SK-N-MC (cell line): ENCODE results near the gene DDX18.

Experiments
- DNase-seq: peaks from one replicate; pipeline ENCODE4 v3.0.0-alpha.2; 2011; ENCODE audit warnings: low read depth, low spot score
- H3K27ac ChIP-seq: fragments of 200-600 bp; sonication (generic); 2 replicates; pipeline ENCODE4 v1.5.1; 2016; ENCODE audit warnings: mixed run types
- H3K36me3 ChIP-seq: fragments of 200-600 bp; sonication (generic); 2 replicates; pipeline ENCODE4 v1.6.1; 2017; ENCODE audit warnings: antibody characterized with exemption, low read length, mixed read lengths; ENCODE audit not compliant: insufficient read depth
- H3K4me3 ChIP-seq: fragments of 200-600 bp; sonication (generic); 2 replicates; pipeline ENCODE4 v1.5.1; 2016
- H3K9ac ChIP-seq: fragments of 200-600 bp; sonication (generic); 2 replicates; pipeline ENCODE4 v1.8.0; 2017; ENCODE audit warnings: mixed run types, mixed read lengths; ENCODE audit not compliant: insufficient read length
- H3K9me3 ChIP-seq: fragments of 200-600 bp; sonication (generic); 2 replicates; pipeline ENCODE4 v1.6.1; 2017; ENCODE audit warnings: low read depth, mild to moderate bottlenecking, antibody characterized with exemption, low read length, moderate library complexity, mixed read lengths
- EZH2 ChIP-seq: fragments of 200-600 bp; sonication (generic); IDR thresholded peaks from one replicate; pipeline ENCODE4 v1.6.1; 2017; ENCODE audit warnings: antibody characterized with exemption
- FOXP2 ChIP-seq: optimal IDR thresholded peaks from 2 replicates; pipeline ENCODE3; 2011; ENCODE audit warnings: mild to moderate bottlenecking, moderate library complexity; ENCODE audit not compliant: insufficient read depth; ENCODE audit errors: extremely low read length, control extremely low read depth
- POLR2AphosphoS5 ChIP-seq: IDR thresholded peaks from 2 replicates; pipeline ENCODE4 v1.6.1; 2012; ENCODE audit warnings: mild to moderate bottlenecking, low read depth, low read length, borderline replicate concordance

Gene DDX18

DNA sequence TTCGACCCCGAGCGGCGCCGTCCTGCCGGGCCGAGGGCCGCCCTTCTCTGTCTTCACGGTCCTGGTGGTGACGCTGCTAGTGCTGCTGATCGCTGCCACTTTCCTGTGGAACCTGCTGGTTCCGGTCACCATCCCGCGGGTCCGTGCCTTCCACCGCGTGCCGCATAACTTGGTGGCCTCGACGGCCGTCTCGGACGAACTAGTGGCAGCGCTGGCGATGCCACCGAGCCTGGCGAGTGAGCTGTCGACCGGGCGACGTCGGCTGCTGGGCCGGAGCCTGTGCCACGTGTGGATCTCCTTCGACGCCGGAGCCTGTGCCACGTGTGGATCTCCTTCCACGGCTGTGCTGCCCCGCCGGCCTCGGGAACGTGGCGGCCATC is 45.0 kb downstream of the DDX18 start:
- Histone ChIP-seq H3K9me3 (no peaks in the 10 kb centered on the region), H3K27ac (no peak overlapping the region), H3K9ac (no peak overlapping the region), H3K36me3 (no peaks in the 10 kb centered on the region), H3K4me3 (no peak overlapping the region)
- TF ChIP-seq FOXP2 (no peak), EZH2 (no peak), POLR2AphosphoS5 (no peak)
- DNase-seq, result no peak

- Histone ChIP-seq H3K9me3 (no peaks in the 10 kb centered on the region), H3K27ac (no peak overlapping the region), H3K4me3 (no peak overlapping the region), H3K36me3 (no peaks in the 10 kb centered on the region), H3K9ac (no peak overlapping the region)
- no peak for DNase-seq
- no peak for TF ChIP-seq EZH2
Observed at GRCh38 chr2:117859924-117860647, 45.6 kb downstream of the DDX18 start.

DNA sequence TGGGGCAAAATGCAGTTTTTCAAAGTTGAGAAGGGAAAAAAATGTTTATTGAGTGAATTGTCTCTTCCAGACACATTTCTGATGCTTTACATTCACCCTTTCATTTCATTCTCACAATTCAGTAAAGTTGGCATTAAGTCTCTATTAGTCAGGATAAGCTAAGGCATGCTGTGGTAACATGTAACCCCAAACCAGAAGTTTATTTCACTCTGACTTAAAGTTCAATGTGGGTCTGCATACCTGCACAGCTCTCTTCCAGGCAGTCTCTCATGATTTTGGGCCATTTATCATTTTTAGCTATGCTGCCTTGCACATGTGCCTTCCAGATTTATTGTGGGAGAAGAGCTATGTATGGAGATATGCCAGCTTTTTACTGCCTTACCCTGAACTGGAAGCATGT is 48.0 kb downstream of the DDX18 start:
- no peak overlapping the region for H3K4me3 ChIP-seq
- no peaks in the 10 kb centered on the region for H3K36me3 ChIP-seq
- TF ChIP-seq POLR2AphosphoS5 (no peak), EZH2 (no peak), FOXP2 (no peak)
- no peaks in the 10 kb centered on the region for H3K9me3 ChIP-seq
- H3K9ac ChIP-seq, result no peak overlapping the region
- H3K27ac ChIP-seq, result no peak overlapping the region
- no peak for DNase-seq

DNA sequence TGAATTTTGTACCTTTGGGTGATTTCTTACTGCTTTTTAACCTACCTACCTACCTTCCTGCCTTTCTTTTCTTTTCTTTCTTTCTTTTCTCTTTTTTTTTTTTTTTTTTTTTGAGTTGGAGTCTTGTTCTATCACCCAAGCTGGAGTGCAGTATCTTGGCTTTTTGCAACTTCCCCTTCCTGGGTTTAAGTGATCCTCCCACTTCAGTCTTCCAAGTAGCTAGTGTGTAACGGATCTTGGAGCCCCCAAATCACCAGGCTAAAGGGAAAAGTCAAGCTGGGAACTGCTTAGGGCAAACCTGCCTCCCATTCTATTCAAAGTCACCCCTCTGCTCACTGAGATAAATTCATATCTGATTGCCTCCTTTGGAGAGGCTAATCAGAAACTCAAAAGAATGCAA is 61.3 kb downstream of the DDX18 start:
- Histone ChIP-seq H3K4me3 (no peak overlapping the region), H3K27ac (no peak overlapping the region), H3K36me3 (no peaks in the 10 kb centered on the region), H3K9me3 (no peaks in the 10 kb centered on the region), H3K9ac (no peak overlapping the region)
- no peak for DNase-seq
- TF ChIP-seq POLR2AphosphoS5, result no peak
- no peak for TF ChIP-seq FOXP2
- no peak for TF ChIP-seq EZH2

- DNase-seq, result no peak
- H3K4me3 ChIP-seq, result no peak overlapping the region
- no peaks in the 10 kb centered on the region for H3K9me3 ChIP-seq
- H3K36me3 ChIP-seq, result no peaks in the 10 kb centered on the region
- H3K27ac ChIP-seq, result no peak overlapping the region
- TF ChIP-seq EZH2, result no peak
- no peak for TF ChIP-seq POLR2AphosphoS5
- no peak for TF ChIP-seq FOXP2
- H3K9ac ChIP-seq, result no peak overlapping the region
Observed at GRCh38 chr2:117879003-117879402, 64.5 kb downstream of the DDX18 start.
